BJ (cell line): Measurements from ENCODE around the gene OLFML3. TPM values are rescaled to one million over a fixed set of nuclear protein-coding genes. Genes with fewer than 3 reads are reported as not detected.
"Not testable (repeated sequence)": the region's sequence is repeated elsewhere in the genome, so short reads cannot be mapped to it uniquely, and the experiment has no call there.

Experiments
- CTCF ChIA-PET: fragments of 350-600 bp; formaldehyde crosslinking; extraction: SDS; loops from one replicate; lab custom pipeline; 2021; ENCODE audit warnings: antibody characterized with exemption, inconsistent platforms; lab: Yijun Ruan, JAX
- POLR2A ChIA-PET: fragments of 300-600 bp; sonication (Branson Sonifier 250); formaldehyde crosslinking; extraction: SDS; loops from one replicate; lab custom pipeline; 2021; ENCODE audit warnings: antibody characterized with exemption; lab: Charles Lee
- DNase-seq: peaks from one replicate; pipeline ENCODE4 v3.0.0-alpha.2; 2011; ENCODE audit warnings: low read depth
- H3K27me3 ChIP-seq: 2 replicates; pipeline ENCODE4 v1.6.0; 2011; ENCODE audit warnings: low read length; ENCODE audit not compliant: control insufficient read depth, insufficient read depth
- H3K36me3 ChIP-seq: 2 replicates; pipeline ENCODE4 v1.5.1; 2011; ENCODE audit warnings: low read length; ENCODE audit not compliant: control insufficient read depth, insufficient read depth
- H3K4me3 ChIP-seq: 2 replicates; pipeline ENCODE4 v1.5.1; 2011; ENCODE audit warnings: low read depth, mild to moderate bottlenecking, control low read depth, low read length
- CTCF ChIP-seq: IDR thresholded peaks from 2 replicates; pipeline ENCODE4 v1.5.1; 2011; ENCODE audit warnings: low read depth, mild to moderate bottlenecking, control low read depth, inconsistent platforms, low read length, moderate library complexity; ENCODE audit not compliant: insufficient read depth
- polyA plus RNA-seq: library from polyadenylated mRNA; depleted of rRNA; stranded (reverse); fragments of >200 nt; gene quantifications from 2 replicates; pipeline ENCODE4 v1.2.3, GENCODE V29; 2011

OLFML3 gene
- polyA plus RNA-seq, 1 experiment: 76.8 TPM

- peaks cover 4% of the 10 kb centered on the region for H3K27me3 ChIP-seq
- CTCF ChIA-PET: interaction anchor here (0.7 kb wide), 1 partner anchor 1213 kb away, joined by 3 read pairs; no protein-coding TSS in a partner anchor
- no peak for DNase-seq
- POLR2A ChIA-PET: no interaction called here
- no peak overlapping the region for H3K4me3 ChIP-seq
- no peak for TF ChIP-seq CTCF
- H3K36me3 ChIP-seq: no peaks in the 10 kb centered on the region
These were observed 21.1 kb downstream of the OLFML3 start for GRCh38 chr1:114000406-114000805.

GRCh38 chr1:114002492-114003239 is 23.4 kb downstream of the OLFML3 start:
- POLR2A ChIA-PET: interaction anchor here (0.8 to 1.0 kb wide), 2 partner anchors 17 to 24 kb away, joined by 3 to 4 read pairs; partner anchors contain the start of gene OLFML3
- Histone ChIP-seq H3K36me3 (no peaks in the 10 kb centered on the region), H3K27me3 (peaks cover 4% of the 10 kb centered on the region), H3K4me3 (no peak overlapping the region)
- CTCF ChIA-PET: interaction anchor here (1.2 to 2.4 kb wide), 2 partner anchors 9 to 24 kb away, joined by 5 to 7 read pairs; partner anchors contain the start of gene OLFML3
- DNase-seq: no peak
- TF ChIP-seq CTCF: no peak

DNA sequence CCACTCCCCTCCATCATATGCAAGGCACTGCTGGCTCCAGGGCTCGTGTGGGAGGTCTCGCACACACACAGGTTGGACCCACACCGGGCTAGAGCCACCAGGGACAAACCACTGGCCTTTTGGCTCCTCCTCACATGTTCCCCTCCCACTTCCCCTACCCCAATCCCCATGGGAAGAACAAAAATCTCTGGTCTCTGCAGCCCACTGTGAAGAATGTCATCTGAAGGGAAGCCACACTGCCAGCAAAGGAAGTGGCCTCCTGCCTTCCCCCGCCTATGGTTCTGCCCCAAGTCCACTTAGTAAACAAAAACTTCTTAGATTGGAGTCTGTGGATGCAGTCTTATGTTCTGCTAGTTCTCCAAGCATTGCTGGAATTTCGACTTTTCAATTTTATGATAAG is 24.2 kb downstream of the OLFML3 start:
- ChIA-PET CTCF (interaction anchor here (0.6 to 2.4 kb wide), 3 partner anchors 10 to 102 kb away, joined by 3 to 7 read pairs (median 5); partner anchors contain the start of gene OLFML3), POLR2A (interaction anchor here (0.8 to 1.0 kb wide), 2 partner anchors 18 to 25 kb away, joined by 3 to 4 read pairs; partner anchors contain the start of gene OLFML3)
- Histone ChIP-seq H3K27me3 (peaks cover 4% of the 10 kb centered on the region), H3K36me3 (no peaks in the 10 kb centered on the region), H3K4me3 (no peak overlapping the region)
- no peak for TF ChIP-seq CTCF
- DNase-seq: no peak

- POLR2A ChIA-PET, H3K27me3 ChIP-seq, CTCF ChIA-PET, H3K4me3 ChIP-seq, DNase-seq, H3K36me3 ChIP-seq: not testable (repeated sequence)
These were observed 27.6 kb downstream of the OLFML3 start for GRCh38 chr1:114006825-114007224.

DNA sequence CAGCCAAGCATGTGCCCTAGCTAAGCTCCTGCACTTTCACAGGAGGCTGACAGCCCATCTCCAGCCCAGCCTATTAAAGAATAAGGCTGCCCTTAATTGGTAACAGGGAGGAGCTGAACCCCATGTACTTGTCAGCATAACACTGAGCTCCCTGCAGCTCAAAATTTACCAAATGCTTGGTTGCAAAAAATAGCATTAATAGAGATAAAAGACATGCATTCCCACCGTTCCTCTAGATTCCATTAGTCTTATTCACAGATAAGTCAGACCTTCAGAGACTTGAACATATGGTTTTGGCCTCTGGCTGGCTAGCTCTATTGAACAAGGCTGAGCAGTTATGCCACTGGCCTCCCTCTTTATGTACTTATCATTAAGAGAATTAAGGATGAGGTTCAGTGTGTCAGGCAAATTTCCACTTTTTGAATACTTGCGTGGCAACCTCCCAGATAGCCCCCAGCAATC is 29.2 kb downstream of the OLFML3 start:
- Histone ChIP-seq H3K4me3 (no peak overlapping the region), H3K27me3 (no peaks in the 10 kb centered on the region), H3K36me3 (no peaks in the 10 kb centered on the region)
- TF ChIP-seq CTCF: no peak
- POLR2A ChIA-PET: interaction anchor here (0.8 kb wide), 1 partner anchor 1836 kb away, joined by 4 read pairs; no protein-coding TSS in a partner anchor
- DNase-seq: no peak
- CTCF ChIA-PET: interaction anchor here (0.7 to 1.5 kb wide), 7 partner anchors 25 to 495 kb away, joined by 3 to 6 read pairs (median 4); partner anchors contain the start of gene OLFML3
